ENCODE results near the gene MAN2A1. TPM values are rescaled to one million over a fixed set of nuclear protein-coding genes. Genes with fewer than 3 reads are reported as not detected.

Gene MAN2A1
- polyA plus RNA-seq, 1 donor from 2014 or later: 5.7 TPM

DNA sequence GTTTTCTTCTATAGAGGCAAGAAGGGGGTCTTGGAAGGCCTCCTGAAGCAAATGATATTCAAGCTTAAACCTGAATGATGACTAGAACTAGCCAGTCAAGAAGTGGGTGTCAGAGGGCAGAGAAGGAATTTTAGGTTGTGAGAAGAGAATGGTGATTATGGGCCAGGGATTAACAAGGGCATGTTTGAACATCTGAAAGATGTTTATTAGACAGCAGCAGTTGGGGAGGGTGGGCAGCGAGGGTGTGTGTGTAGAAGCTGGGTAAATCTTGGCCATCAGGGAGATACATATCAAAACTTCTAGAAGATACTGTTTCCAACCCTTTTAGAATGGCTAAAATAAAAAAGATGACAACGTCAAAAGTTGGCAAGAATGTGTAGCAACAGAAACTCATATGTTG, 54.5 kb downstream of the MAN2A1 start:
- Histone ChIP-seq H2AFZ (ENCODE audit: low read depth, low read length) (no peak overlapping the region), H3F3A (ENCODE audit: insufficient read depth, low read length, poor library complexity, severe bottlenecking) (no peaks in the 10 kb centered on the region), H3K27ac (ENCODE audit: low read length) (no peak overlapping the region), H3K36me3 (ENCODE audit: insufficient read depth, low read length) (no peaks in the 10 kb centered on the region), H3K9ac (ENCODE audit: low read length) (no peak overlapping the region), H3K9me3 (ENCODE audit: low read length) (no peaks in the 10 kb centered on the region), H3K4me2 (ENCODE audit: low read length) (no peak overlapping the region), H4K20me1 (ENCODE audit: insufficient read depth) (no peaks in the 10 kb centered on the region), H3K79me2 (replicated peaks; ENCODE audit: insufficient read depth, low read length) (no peaks in the 10 kb centered on the region), H3K4me3 (ENCODE audit: low read length) (no peak overlapping the region), H3K9me2 (ENCODE audit: insufficient read depth, low read length) (no peaks in the 10 kb centered on the region), H3K27me3 (ENCODE audit: insufficient read depth, low read depth, low read length) (no peaks in the 10 kb centered on the region)
- TF ChIP-seq TAF1 (IDR thresholded peaks at IDR 0.05; ENCODE audit: low read depth) (no peak), EZH2 (IDR thresholded peaks at IDR 0.05; ENCODE audit: borderline replicate concordance, insufficient read depth, low read length, poor library complexity, severe bottlenecking) (no peak), RAD21 (conservative IDR thresholded peaks at IDR 0.05) (no peak), MXI1 (conservative IDR thresholded peaks at IDR 0.05; ENCODE audit: poor library complexity, severe bottlenecking) (no peak), EP300 (conservative IDR thresholded peaks at IDR 0.05; ENCODE audit: poor library complexity, severe bottlenecking) (no peak), SMC3 (conservative IDR thresholded peaks at IDR 0.05; ENCODE audit: poor library complexity) (no peak), POLR2AphosphoS5 (IDR thresholded peaks at IDR 0.05) (no peak)
- TF ChIP-seq, protein P1, sequence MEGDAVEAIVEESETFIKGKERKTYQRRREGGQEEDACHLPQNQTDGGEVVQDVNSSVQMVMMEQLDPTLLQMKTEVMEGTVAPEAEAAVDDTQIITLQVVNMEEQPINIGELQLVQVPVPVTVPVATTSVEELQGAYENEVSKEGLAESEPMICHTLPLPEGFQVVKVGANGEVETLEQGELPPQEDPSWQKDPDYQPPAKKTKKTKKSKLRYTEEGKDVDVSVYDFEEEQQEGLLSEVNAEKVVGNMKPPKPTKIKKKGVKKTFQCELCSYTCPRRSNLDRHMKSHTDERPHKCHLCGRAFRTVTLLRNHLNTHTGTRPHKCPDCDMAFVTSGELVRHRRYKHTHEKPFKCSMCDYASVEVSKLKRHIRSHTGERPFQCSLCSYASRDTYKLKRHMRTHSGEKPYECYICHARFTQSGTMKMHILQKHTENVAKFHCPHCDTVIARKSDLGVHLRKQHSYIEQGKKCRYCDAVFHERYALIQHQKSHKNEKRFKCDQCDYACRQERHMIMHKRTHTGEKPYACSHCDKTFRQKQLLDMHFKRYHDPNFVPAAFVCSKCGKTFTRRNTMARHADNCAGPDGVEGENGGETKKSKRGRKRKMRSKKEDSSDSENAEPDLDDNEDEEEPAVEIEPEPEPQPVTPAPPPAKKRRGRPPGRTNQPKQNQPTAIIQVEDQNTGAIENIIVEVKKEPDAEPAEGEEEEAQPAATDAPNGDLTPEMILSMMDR (IDR thresholded peaks at IDR 0.05; ENCODE audit: poor library complexity, severe bottlenecking): no peak
- TF ChIP-seq, protein P2, sequence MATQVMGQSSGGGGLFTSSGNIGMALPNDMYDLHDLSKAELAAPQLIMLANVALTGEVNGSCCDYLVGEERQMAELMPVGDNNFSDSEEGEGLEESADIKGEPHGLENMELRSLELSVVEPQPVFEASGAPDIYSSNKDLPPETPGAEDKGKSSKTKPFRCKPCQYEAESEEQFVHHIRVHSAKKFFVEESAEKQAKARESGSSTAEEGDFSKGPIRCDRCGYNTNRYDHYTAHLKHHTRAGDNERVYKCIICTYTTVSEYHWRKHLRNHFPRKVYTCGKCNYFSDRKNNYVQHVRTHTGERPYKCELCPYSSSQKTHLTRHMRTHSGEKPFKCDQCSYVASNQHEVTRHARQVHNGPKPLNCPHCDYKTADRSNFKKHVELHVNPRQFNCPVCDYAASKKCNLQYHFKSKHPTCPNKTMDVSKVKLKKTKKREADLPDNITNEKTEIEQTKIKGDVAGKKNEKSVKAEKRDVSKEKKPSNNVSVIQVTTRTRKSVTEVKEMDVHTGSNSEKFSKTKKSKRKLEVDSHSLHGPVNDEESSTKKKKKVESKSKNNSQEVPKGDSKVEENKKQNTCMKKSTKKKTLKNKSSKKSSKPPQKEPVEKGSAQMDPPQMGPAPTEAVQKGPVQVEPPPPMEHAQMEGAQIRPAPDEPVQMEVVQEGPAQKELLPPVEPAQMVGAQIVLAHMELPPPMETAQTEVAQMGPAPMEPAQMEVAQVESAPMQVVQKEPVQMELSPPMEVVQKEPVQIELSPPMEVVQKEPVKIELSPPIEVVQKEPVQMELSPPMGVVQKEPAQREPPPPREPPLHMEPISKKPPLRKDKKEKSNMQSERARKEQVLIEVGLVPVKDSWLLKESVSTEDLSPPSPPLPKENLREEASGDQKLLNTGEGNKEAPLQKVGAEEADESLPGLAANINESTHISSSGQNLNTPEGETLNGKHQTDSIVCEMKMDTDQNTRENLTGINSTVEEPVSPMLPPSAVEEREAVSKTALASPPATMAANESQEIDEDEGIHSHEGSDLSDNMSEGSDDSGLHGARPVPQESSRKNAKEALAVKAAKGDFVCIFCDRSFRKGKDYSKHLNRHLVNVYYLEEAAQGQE (IDR thresholded peaks at IDR 0.05; ENCODE audit: borderline replicate concordance): no peak

DNA sequence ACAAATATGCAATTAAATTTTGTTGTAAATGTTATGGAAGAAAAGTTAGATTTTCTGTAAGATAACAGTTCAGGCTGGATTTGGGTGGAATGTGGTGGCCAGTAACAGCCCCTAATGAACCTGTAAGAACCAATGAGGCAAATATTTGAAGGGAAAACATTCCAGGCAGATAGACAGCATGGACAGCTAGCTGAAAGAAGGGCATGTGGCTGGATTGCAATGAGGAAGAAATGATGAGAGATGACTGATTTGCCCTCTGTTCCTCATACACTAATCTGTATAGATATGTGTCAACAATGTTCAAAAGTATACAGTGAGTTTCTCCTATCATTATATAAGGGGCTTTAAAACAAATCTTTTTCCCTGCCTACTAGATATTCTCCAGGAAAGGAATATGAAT, 58.8 kb downstream of the MAN2A1 start:
- Histone ChIP-seq H3K9me2 (ENCODE audit: insufficient read depth, low read length) (no peaks in the 10 kb centered on the region), H3F3A (ENCODE audit: insufficient read depth, low read length, poor library complexity, severe bottlenecking) (no peaks in the 10 kb centered on the region), H4K20me1 (ENCODE audit: insufficient read depth) (no peaks in the 10 kb centered on the region), H3K27me3 (ENCODE audit: insufficient read depth, low read depth, low read length) (no peaks in the 10 kb centered on the region), H3K27ac (ENCODE audit: low read length) (no peak overlapping the region), H3K9ac (ENCODE audit: low read length) (no peak overlapping the region), H3K79me2 (replicated peaks; ENCODE audit: insufficient read depth, low read length) (peaks cover 6% of the 10 kb centered on the region), H3K4me2 (ENCODE audit: low read length) (no peak overlapping the region), H2AFZ (ENCODE audit: low read depth, low read length) (no peak overlapping the region), H3K36me3 (ENCODE audit: insufficient read depth, low read length) (no peaks in the 10 kb centered on the region), H3K4me3 (ENCODE audit: low read length) (no peak overlapping the region), H3K9me3 (ENCODE audit: low read length) (no peaks in the 10 kb centered on the region)
- TF ChIP-seq RAD21 (conservative IDR thresholded peaks at IDR 0.05) (no peak), EZH2 (IDR thresholded peaks at IDR 0.05; ENCODE audit: borderline replicate concordance, insufficient read depth, low read length, poor library complexity, severe bottlenecking) (no peak), MXI1 (conservative IDR thresholded peaks at IDR 0.05; ENCODE audit: poor library complexity, severe bottlenecking) (no peak), POLR2AphosphoS5 (IDR thresholded peaks at IDR 0.05) (no peak), EP300 (conservative IDR thresholded peaks at IDR 0.05; ENCODE audit: poor library complexity, severe bottlenecking) (no peak), TAF1 (IDR thresholded peaks at IDR 0.05; ENCODE audit: low read depth) (no peak), SMC3 (conservative IDR thresholded peaks at IDR 0.05; ENCODE audit: poor library complexity) (no peak)
- TF ChIP-seq, protein P2 (IDR thresholded peaks at IDR 0.05; ENCODE audit: borderline replicate concordance): no peak
- TF ChIP-seq, protein P1 (IDR thresholded peaks at IDR 0.05; ENCODE audit: poor library complexity, severe bottlenecking): no peak

Data from neural cell (in vitro differentiated cells).